Measurements from ENCODE around the gene ATXN1.
A peak's percentile ranks its signal among the peaks of the same experiment; 100 is the strongest.

Gene ATXN1

DNA sequence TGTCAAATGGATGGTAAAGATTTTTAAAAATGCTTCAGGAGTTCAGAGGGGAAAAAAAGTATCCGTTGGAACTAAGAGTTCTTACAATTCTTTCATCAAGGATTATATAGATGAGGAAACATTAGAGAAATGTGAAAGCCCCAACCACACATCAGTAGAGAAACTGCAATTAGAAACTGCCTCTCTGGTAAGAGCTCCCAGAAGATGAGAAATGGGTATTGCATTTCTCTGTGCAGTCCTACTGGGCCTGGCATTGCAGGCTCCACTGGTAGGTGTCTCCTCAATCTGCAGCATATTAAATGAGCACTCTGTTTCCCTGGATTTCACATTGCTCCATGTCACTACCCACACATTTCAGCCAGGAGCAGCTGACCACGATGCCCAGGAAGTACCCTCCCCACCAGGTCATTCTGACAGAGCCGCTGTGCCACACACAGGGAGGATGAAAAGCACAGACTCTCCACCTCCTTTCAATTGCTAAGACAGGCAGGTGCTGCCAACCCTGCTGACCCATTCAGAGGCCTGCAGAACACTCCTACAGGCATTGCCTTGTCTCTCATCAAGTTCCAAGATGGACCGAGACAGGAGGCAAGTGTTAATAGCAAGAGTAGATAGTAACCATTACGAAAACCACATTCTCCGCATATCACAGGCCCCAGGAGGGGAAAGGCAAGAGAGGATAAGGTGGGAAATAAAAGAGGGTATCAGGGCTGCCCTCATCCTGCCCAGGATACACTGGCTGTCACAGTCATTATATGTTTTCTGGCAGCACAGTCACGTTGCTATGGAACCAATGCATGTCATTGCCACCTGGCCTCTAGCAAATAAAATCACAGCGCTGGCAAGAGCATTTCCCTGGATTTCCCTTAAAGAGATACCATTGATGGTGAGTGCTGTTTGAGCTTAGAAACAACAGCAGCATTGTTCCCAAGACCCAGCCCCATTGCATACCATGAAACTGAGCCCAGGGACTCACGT is 241.7 kb downstream of the ATXN1 start:
- no peak for TF ChIP-seq EZH2phosphoT487 (IDR thresholded peaks at IDR 0.05; ENCODE audit: borderline replicate concordance, low read length)
- TF ChIP-seq, protein P1, sequence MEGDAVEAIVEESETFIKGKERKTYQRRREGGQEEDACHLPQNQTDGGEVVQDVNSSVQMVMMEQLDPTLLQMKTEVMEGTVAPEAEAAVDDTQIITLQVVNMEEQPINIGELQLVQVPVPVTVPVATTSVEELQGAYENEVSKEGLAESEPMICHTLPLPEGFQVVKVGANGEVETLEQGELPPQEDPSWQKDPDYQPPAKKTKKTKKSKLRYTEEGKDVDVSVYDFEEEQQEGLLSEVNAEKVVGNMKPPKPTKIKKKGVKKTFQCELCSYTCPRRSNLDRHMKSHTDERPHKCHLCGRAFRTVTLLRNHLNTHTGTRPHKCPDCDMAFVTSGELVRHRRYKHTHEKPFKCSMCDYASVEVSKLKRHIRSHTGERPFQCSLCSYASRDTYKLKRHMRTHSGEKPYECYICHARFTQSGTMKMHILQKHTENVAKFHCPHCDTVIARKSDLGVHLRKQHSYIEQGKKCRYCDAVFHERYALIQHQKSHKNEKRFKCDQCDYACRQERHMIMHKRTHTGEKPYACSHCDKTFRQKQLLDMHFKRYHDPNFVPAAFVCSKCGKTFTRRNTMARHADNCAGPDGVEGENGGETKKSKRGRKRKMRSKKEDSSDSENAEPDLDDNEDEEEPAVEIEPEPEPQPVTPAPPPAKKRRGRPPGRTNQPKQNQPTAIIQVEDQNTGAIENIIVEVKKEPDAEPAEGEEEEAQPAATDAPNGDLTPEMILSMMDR (IDR thresholded peaks at IDR 0.05; ENCODE audit: low read depth, low read length, poor library complexity, severe bottlenecking), result no peak
- H3K79me2 ChIP-seq (ENCODE audit: control insufficient read depth, low read length), result no peaks in the 10 kb centered on the region
- peaks cover 30% of the 10 kb centered on the region for H3K4me1 ChIP-seq (ENCODE audit: control insufficient read depth, low read length)
- H3K4me2 ChIP-seq (ENCODE audit: low read length), result no peak overlapping the region
- no peak overlapping the region for H3K27ac ChIP-seq (ENCODE audit: low read depth, low read length)
- no peaks in the 10 kb centered on the region for H3K9me2 ChIP-seq (replicated peaks; ENCODE audit: control insufficient read depth, low read length)
- no peak overlapping the region for H3K4me3 ChIP-seq (ENCODE audit: low read length)
- H3K9me3 ChIP-seq (ENCODE audit: control insufficient read depth, insufficient read depth, low read length), result no peaks in the 10 kb centered on the region
- peaks cover 5% of the 10 kb centered on the region; the same call in 1 of the 2 replicates for H3K36me3 ChIP-seq (ENCODE audit: control insufficient read depth, low read length)
- no peaks in the 10 kb centered on the region for H4K20me1 ChIP-seq (ENCODE audit: control insufficient read depth, insufficient read depth, low read depth, low read length)
- no peaks in the 10 kb centered on the region for H3F3A ChIP-seq (ENCODE audit: control insufficient read depth, insufficient read depth)
- no peaks in the 10 kb centered on the region for H3K27me3 ChIP-seq (ENCODE audit: control insufficient read depth, low read length)

DNA sequence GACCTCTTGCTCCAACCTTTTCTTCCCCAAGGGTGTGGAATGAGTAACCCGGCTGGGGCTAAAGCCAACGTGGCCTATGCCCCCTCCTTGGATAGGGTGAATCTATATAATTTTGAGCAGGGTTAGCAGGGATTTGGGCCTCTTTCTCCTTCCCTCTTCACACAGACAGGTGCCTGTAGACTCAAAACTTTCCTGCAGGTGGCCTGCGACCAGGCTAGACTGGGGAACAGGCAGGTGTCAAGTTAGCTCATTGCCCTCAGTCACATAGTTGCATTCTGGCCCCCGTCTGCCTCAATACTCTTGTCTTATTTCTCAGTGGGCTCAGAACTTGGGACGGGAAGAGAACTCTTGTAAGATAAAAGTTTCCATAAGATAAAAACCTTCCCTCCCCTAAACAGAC is 243.0 kb downstream of the ATXN1 start:
- no peaks in the 10 kb centered on the region for H3K9me2 ChIP-seq (replicated peaks; ENCODE audit: control insufficient read depth, low read length)
- H3K79me2 ChIP-seq (ENCODE audit: control insufficient read depth, low read length), result no peaks in the 10 kb centered on the region
- no peaks in the 10 kb centered on the region for H4K20me1 ChIP-seq (ENCODE audit: control insufficient read depth, insufficient read depth, low read depth, low read length)
- no peaks in the 10 kb centered on the region for H3K27me3 ChIP-seq (ENCODE audit: control insufficient read depth, low read length)
- TF ChIP-seq, protein P1 (IDR thresholded peaks at IDR 0.05; ENCODE audit: low read depth, low read length, poor library complexity, severe bottlenecking), result no peak
- no peak for TF ChIP-seq EZH2phosphoT487 (IDR thresholded peaks at IDR 0.05; ENCODE audit: borderline replicate concordance, low read length)
- H3F3A ChIP-seq (ENCODE audit: control insufficient read depth, insufficient read depth), result 0 out of 2 replicates have a peak, but pooled peaks cover 2% of the 10 kb centered on the region
- H3K9me3 ChIP-seq (ENCODE audit: control insufficient read depth, insufficient read depth, low read length), result no peaks in the 10 kb centered on the region
- no peak overlapping the region for H3K4me2 ChIP-seq (ENCODE audit: low read length)
- H3K4me1 ChIP-seq (ENCODE audit: control insufficient read depth, low read length), result peaks cover 41% of the 10 kb centered on the region
- H3K4me3 ChIP-seq (ENCODE audit: low read length), result no peak overlapping the region
- H3K27ac ChIP-seq (ENCODE audit: low read depth, low read length), result no peak overlapping the region
- peaks cover 5% of the 10 kb centered on the region; the same call in 1 of the 2 replicates for H3K36me3 ChIP-seq (ENCODE audit: control insufficient read depth, low read length)

DNA sequence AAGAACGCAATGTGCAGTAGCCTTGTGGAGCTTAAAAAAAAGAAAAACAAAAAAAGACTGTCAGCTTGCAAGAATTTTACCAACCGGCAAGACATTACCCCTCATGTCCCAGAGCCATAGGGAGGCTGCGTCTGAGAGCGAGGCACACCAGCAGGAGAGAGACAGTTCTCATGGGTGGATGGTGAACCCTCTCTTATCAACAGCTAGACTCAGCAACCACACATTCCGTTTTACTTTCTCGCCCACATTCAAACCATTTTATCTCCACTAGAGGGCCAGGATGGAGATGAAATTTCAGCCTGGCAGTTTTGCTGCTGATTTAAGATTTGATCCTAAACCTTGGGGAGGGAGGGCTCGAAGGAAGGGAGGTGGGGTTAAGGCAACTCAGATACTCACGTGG is 247.0 kb downstream of the ATXN1 start:
- H3K4me2 ChIP-seq (ENCODE audit: low read length), result no peak overlapping the region
- H3K4me1 ChIP-seq (ENCODE audit: control insufficient read depth, low read length), result peaks cover 49% of the 10 kb centered on the region
- H3K27ac ChIP-seq (ENCODE audit: low read depth, low read length), result no peak overlapping the region

More for the DNA sequence above, 247.0 kb downstream of the ATXN1 start:
- TF ChIP-seq, protein P1 (IDR thresholded peaks at IDR 0.05; ENCODE audit: low read depth, low read length, poor library complexity, severe bottlenecking), result peak; percentile 71
- no peak for TF ChIP-seq EZH2phosphoT487 (IDR thresholded peaks at IDR 0.05; ENCODE audit: borderline replicate concordance, low read length)
- H3K9me2 ChIP-seq (replicated peaks; ENCODE audit: control insufficient read depth, low read length), result no peaks in the 10 kb centered on the region
- H4K20me1 ChIP-seq (ENCODE audit: control insufficient read depth, insufficient read depth, low read depth, low read length), result no peaks in the 10 kb centered on the region
- H3F3A ChIP-seq (ENCODE audit: control insufficient read depth, insufficient read depth), result peaks cover 4% of the 10 kb centered on the region; the same call in 1 of the 2 replicates
- no peaks in the 10 kb centered on the region for H3K9me3 ChIP-seq (ENCODE audit: control insufficient read depth, insufficient read depth, low read length)
- no peaks in the 10 kb centered on the region for H3K36me3 ChIP-seq (ENCODE audit: control insufficient read depth, low read length)
- no peaks in the 10 kb centered on the region for H3K79me2 ChIP-seq (ENCODE audit: control insufficient read depth, low read length)
- no peak overlapping the region for H3K4me3 ChIP-seq (ENCODE audit: low read length)
- H3K27me3 ChIP-seq (ENCODE audit: control insufficient read depth, low read length), result no peaks in the 10 kb centered on the region
